OCI-LY1 (cell line): ENCODE measurements around the gene PDE9A.
"Not testable (repeated sequence)": the region's sequence is repeated elsewhere in the genome, so short reads cannot be mapped to it uniquely, and the experiment has no call there.

ENCODE experiments used
- CTCF ChIP-seq: fragments of 200-600 bp; sonication (generic), shearing (Covaris generic); IDR thresholded peaks from 2 replicates; pipeline ENCODE4 v1.5.1; 2017; ENCODE audit warnings: mild to moderate bottlenecking, antibody characterized with exemption, low read length, moderate library complexity, mixed read lengths
- EZH2 ChIP-seq: fragments of 200-600 bp; sonication (generic), shearing (Covaris generic); IDR thresholded peaks from 2 replicates; pipeline ENCODE4 v1.8.0; 2017; ENCODE audit warnings: borderline replicate concordance, mixed run types, mild to moderate bottlenecking, antibody characterized with exemption, low read length, moderate library complexity, mixed read lengths

- not testable (repeated sequence) for TF ChIP-seq CTCF, EZH2
Measured at GRCh38 chr21:42807293-42807895, 154.0 kb downstream of the PDE9A start.
